ENCODE measurements around the gene NOPCHAP1. TPM values are rescaled to one million over a fixed set of nuclear protein-coding genes. Genes with fewer than 3 reads are reported as not detected.
"Not testable (repeated sequence)": the region's sequence is repeated elsewhere in the genome, so short reads cannot be mapped to it uniquely, and the experiment has no call there.

NOPCHAP1 gene
- total RNA-seq, 2 experiments from 2014 or later, result 30.8 to 33.4 TPM

GRCh38 chr12:104971306-104971705, 14.8 kb upstream of the NOPCHAP1 start:
- intact Hi-C loops (cut with micrococcal nuclease), result no loop called here
- Mint-ChIP-seq H3K27me3 (ENCODE audit: low read depth) (no peaks in the 10 kb centered on the region), H3K4me1 (ENCODE audit: low read depth) (no peaks in the 10 kb centered on the region), H3K9me3 (no peaks in the 10 kb centered on the region), H3K4me3 (no peak overlapping the region), H3K36me3 (ENCODE audit: low read depth) (no peaks in the 10 kb centered on the region), H3K27ac (no peak overlapping the region)
- CTCF ChIA-PET, result interaction anchor here (0.6 to 1.0 kb wide), 3 partner anchors 9 to 392 kb away, joined by 3 to 4 read pairs (median 4); no protein-coding TSS in a partner anchor
- DNase-seq, result no peak

- Mint-ChIP-seq H3K27ac (no peak overlapping the region), H3K36me3 (ENCODE audit: low read depth) (no peaks in the 10 kb centered on the region), H3K4me1 (ENCODE audit: low read depth) (no peaks in the 10 kb centered on the region), H3K9me3 (no peaks in the 10 kb centered on the region), H3K4me3 (no peak overlapping the region), H3K27me3 (ENCODE audit: low read depth) (no peaks in the 10 kb centered on the region)
- DNase-seq, result no peak
- intact Hi-C loops (cut with micrococcal nuclease), result no loop called here
- CTCF ChIA-PET, result no interaction called here
Measured at GRCh38 chr12:104973250-104973649, 12.9 kb upstream of the NOPCHAP1 start.

GRCh38 chr12:104974626-104975290, 11.4 kb upstream of the NOPCHAP1 start:
- intact Hi-C loops (cut with micrococcal nuclease), result no loop called here

GRCh38 chr12:104975587-104976343, 10.4 kb upstream of the NOPCHAP1 start:
- DNase-seq, result no peak
- Mint-ChIP-seq H3K27ac (no peak overlapping the region), H3K9me3 (no peaks in the 10 kb centered on the region), H3K4me3 (no peak overlapping the region), H3K27me3 (ENCODE audit: low read depth) (no peaks in the 10 kb centered on the region), H3K4me1 (ENCODE audit: low read depth) (no peaks in the 10 kb centered on the region), H3K36me3 (ENCODE audit: low read depth) (no peaks in the 10 kb centered on the region)
- CTCF ChIA-PET, result interaction anchor here (0.9 kb wide), 1 partner anchor 16 kb away, joined by 5 read pairs; no protein-coding TSS in a partner anchor
- intact Hi-C loops (cut with micrococcal nuclease), result no loop called here

More at GRCh38 chr12:104974626-104975290, 11.4 kb upstream of the NOPCHAP1 start:
- Mint-ChIP-seq H3K4me1 (ENCODE audit: low read depth) (no peaks in the 10 kb centered on the region), H3K9me3 (no peaks in the 10 kb centered on the region), H3K4me3 (no peak overlapping the region), H3K27me3 (ENCODE audit: low read depth) (no peaks in the 10 kb centered on the region), H3K36me3 (ENCODE audit: low read depth) (no peaks in the 10 kb centered on the region), H3K27ac (no peak overlapping the region)
- CTCF ChIA-PET, result interaction anchor here (0.9 kb wide), 1 partner anchor 15 kb away, joined by 5 read pairs; no protein-coding TSS in a partner anchor
- no peak for DNase-seq

- H3K9me3 Mint-ChIP-seq, result no peaks in the 10 kb centered on the region
- intact Hi-C loops (cut with micrococcal nuclease), result no loop called here
- H3K4me3 Mint-ChIP-seq, result no peak overlapping the region
- CTCF ChIA-PET, result interaction anchor here (0.6 kb wide), 1 partner anchor 12 kb away, joined by 5 read pairs; no protein-coding TSS in a partner anchor
- H3K36me3 Mint-ChIP-seq (ENCODE audit: low read depth), result no peaks in the 10 kb centered on the region
- no peak for DNase-seq
- no peaks in the 10 kb centered on the region for H3K4me1 Mint-ChIP-seq (ENCODE audit: low read depth)
- H3K27ac Mint-ChIP-seq, result no peak overlapping the region
- H3K27me3 Mint-ChIP-seq (ENCODE audit: low read depth), result no peaks in the 10 kb centered on the region
Measured at GRCh38 chr12:104976703-104977102, 9.4 kb upstream of the NOPCHAP1 start.

GRCh38 chr12:104977688-104978087, 8.4 kb upstream of the NOPCHAP1 start:
- H3K9me3 Mint-ChIP-seq; H3K36me3 Mint-ChIP-seq (ENCODE audit: low read depth); H3K27me3 Mint-ChIP-seq (ENCODE audit: low read depth); H3K4me3 Mint-ChIP-seq; DNase-seq; intact Hi-C loops (cut with micrococcal nuclease); H3K27ac Mint-ChIP-seq; CTCF ChIA-PET; H3K4me1 Mint-ChIP-seq (ENCODE audit: low read depth): not testable (repeated sequence)

- Mint-ChIP-seq H3K27me3 (ENCODE audit: low read depth) (no peaks in the 10 kb centered on the region), H3K4me1 (ENCODE audit: low read depth) (peaks cover 31% of the 10 kb centered on the region), H3K27ac (no peak overlapping the region), H3K4me3 (peak overlapping the region; percentile 86), H3K9me3 (no peaks in the 10 kb centered on the region), H3K36me3 (ENCODE audit: low read depth) (peaks cover 23% of the 10 kb centered on the region)
- CTCF ChIA-PET, result no interaction called here
- intact Hi-C loops (cut with micrococcal nuclease), result loop anchor here (1.0 to 5.0 kb wide), 5 partner anchors 67 to 347 kb away; partner anchors contain the start of genes APPL2, C12orf75 and WASHC4
- DNase-seq, result no peak
Measured at GRCh38 chr12:104985206-104985605, 910 bp upstream of the NOPCHAP1 start.

GRCh38 chr12:104990950-104991349, 4.8 kb downstream of the NOPCHAP1 start:
- peaks cover 40% of the 10 kb centered on the region for H3K4me1 Mint-ChIP-seq (ENCODE audit: low read depth)
- DNase-seq, result no peak
- H3K27ac Mint-ChIP-seq, result peak overlapping the region; percentile 17
- H3K4me3 Mint-ChIP-seq, result no peak overlapping the region
- peaks cover 59% of the 10 kb centered on the region for H3K36me3 Mint-ChIP-seq (ENCODE audit: low read depth)
- H3K27me3 Mint-ChIP-seq (ENCODE audit: low read depth), result no peaks in the 10 kb centered on the region
- intact Hi-C loops (cut with micrococcal nuclease), result no loop called here
- CTCF ChIA-PET, result interaction anchor here (1.0 kb wide), 1 partner anchor 32 kb away, joined by 3 read pairs; no protein-coding TSS in a partner anchor
- no peaks in the 10 kb centered on the region for H3K9me3 Mint-ChIP-seq

GRCh38 chr12:104991565-104992128, 5.5 kb downstream of the NOPCHAP1 start:
- intact Hi-C loops (cut with micrococcal nuclease), result no loop called here
- Mint-ChIP-seq H3K36me3 (ENCODE audit: low read depth) (peaks cover 62% of the 10 kb centered on the region), H3K9me3 (no peaks in the 10 kb centered on the region), H3K27ac (no peak overlapping the region), H3K4me1 (ENCODE audit: low read depth) (peaks cover 39% of the 10 kb centered on the region), H3K4me3 (no peak overlapping the region), H3K27me3 (ENCODE audit: low read depth) (no peaks in the 10 kb centered on the region)
- no peak for DNase-seq
- CTCF ChIA-PET, result interaction anchor here (0.7 to 1.0 kb wide), 3 partner anchors 11 to 513 kb away, joined by 3 to 4 read pairs (median 3); no protein-coding TSS in a partner anchor

- Mint-ChIP-seq H3K27ac (no peak overlapping the region), H3K27me3 (ENCODE audit: low read depth) (no peaks in the 10 kb centered on the region), H3K4me1 (ENCODE audit: low read depth) (peaks cover 24% of the 10 kb centered on the region), H3K36me3 (ENCODE audit: low read depth) (peaks cover 72% of the 10 kb centered on the region), H3K9me3 (no peaks in the 10 kb centered on the region), H3K4me3 (no peak overlapping the region)
- intact Hi-C loops (cut with micrococcal nuclease), result no loop called here
- DNase-seq, result no peak
- CTCF ChIA-PET, result no interaction called here
Measured at GRCh38 chr12:104994336-104994735, 8.2 kb downstream of the NOPCHAP1 start.

- Mint-ChIP-seq H3K27ac (no peak overlapping the region), H3K4me1 (ENCODE audit: low read depth) (peaks cover 5% of the 10 kb centered on the region), H3K36me3 (ENCODE audit: low read depth) (peaks cover 79% of the 10 kb centered on the region), H3K4me3 (no peak overlapping the region), H3K9me3 (peaks cover 5% of the 10 kb centered on the region), H3K27me3 (ENCODE audit: low read depth) (no peaks in the 10 kb centered on the region)
- intact Hi-C loops (cut with micrococcal nuclease), result no loop called here
- DNase-seq, result no peak
- CTCF ChIA-PET, result no interaction called here
Measured at GRCh38 chr12:104997541-104997940, 11.4 kb downstream of the NOPCHAP1 start.

Data from activated naive CD4-positive, alpha-beta T cell treated with anti-CD3 and anti-CD28 coated beads for 36 hours (primary cell).